SH-SY5Y (cell line): ENCODE data around the gene ZNF362.

Source experiments
- GATA2 ChIP-seq: IDR thresholded peaks from 2 replicates; pipeline ENCODE4 v1.6.1; 2011; ENCODE audit warnings: mild to moderate bottlenecking, low read depth, low read length
- GATA3 ChIP-seq: IDR thresholded peaks from 2 replicates; pipeline ENCODE4 v1.6.1; 2011; ENCODE audit warnings: low read depth, mild to moderate bottlenecking, low read length, moderate library complexity

DNA sequence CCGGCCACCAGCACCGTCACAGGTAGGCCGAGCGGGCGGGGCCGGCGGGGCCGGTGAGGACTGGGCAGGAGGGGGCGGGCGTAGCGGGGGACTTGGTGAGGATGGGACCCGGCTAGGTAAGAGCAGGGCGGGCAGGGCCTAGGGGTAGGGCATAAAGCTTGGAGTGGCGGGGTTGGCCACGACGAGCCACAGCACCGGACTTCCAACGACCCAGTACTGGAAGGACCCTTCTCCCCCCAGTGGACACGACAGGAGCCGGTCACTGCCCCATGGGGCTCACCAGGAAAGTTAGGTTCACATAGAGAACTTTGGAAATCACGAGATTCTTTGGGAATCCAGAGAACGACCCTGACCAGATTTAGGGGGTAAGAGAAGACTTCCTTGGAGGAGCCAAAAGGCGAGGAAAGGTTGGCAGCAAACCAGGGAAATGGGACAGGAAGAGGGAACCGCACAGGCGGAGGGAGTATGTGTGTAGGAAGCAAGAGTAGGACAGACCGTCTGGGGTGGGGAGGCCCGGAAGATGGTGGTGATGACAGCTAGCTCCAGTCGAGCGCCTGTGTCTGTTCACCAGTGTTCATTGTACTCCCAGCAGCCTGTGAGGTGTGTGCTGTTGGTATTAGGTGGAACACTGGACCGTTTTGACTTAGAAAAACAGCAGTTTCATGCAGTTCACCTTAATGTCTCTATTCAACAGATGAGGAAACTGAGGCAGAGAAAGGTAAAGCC is 20.4 kb downstream of the ZNF362 start:
- TF ChIP-seq GATA3 (no peak), GATA2 (no peak)
